ENCODE measurements around the gene CYB5B.

Gene CYB5B

DNA sequence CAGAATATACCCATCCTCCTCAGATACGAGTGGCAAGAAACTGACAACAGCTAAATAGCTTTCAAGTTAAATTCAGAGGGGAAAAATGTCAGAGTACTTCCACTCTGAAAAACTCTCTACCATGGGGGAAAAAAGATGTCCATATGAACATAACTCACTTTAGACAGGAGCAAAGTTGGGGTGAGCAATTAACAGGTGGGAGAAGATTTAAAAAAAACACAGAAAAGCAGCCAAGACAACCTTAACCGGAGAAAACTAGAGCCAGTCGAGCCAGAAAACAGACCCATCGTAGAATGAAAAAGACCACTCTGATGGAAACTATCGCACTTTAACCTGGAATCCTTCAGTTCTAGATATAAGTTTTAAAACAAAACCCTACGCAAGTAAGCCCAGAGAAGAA, 39.4 kb upstream of the CYB5B start:
- DNase-seq (ENCODE audit: low read depth, low spot score), result no peak
- peak overlapping the region; percentile 88 for H3K4me3 ChIP-seq (ENCODE audit: low read depth, low read length)
- ChIA-PET CTCF (interaction anchor here (1.4 to 4.8 kb wide), 4 partner anchors 11 to 369 kb away, joined by 4 to 29 read pairs (median 14); partner anchors contain the start of gene NOB1), POLR2A (interaction anchor here (0.6 to 0.7 kb wide), 2 partner anchors 11 to 179 kb away, joined by 3 read pairs; no protein-coding TSS in a partner anchor)
- TF ChIP-seq, protein P1, sequence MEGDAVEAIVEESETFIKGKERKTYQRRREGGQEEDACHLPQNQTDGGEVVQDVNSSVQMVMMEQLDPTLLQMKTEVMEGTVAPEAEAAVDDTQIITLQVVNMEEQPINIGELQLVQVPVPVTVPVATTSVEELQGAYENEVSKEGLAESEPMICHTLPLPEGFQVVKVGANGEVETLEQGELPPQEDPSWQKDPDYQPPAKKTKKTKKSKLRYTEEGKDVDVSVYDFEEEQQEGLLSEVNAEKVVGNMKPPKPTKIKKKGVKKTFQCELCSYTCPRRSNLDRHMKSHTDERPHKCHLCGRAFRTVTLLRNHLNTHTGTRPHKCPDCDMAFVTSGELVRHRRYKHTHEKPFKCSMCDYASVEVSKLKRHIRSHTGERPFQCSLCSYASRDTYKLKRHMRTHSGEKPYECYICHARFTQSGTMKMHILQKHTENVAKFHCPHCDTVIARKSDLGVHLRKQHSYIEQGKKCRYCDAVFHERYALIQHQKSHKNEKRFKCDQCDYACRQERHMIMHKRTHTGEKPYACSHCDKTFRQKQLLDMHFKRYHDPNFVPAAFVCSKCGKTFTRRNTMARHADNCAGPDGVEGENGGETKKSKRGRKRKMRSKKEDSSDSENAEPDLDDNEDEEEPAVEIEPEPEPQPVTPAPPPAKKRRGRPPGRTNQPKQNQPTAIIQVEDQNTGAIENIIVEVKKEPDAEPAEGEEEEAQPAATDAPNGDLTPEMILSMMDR (IDR thresholded peaks at IDR 0.05; ENCODE audit: insufficient read depth, low read length, missing control alignments), result no peak

DNA sequence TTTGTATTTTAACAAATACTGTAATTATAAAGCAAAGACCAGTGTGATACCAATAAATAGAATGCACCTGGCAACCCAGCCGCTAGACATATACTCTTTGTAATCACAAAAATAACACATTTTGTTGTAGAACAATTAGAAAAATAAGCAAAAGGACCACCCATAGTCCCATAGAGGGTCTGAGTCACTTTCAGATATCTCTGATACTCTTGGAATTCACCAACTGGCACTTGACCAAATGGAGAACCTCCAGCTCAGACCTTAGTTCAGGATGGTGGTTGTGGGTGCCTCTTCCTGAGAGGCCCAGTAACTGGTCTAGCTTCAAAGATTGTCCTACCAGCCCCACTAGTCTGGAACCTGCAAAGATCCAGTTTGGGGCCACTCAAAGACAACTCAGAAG, 37.8 kb upstream of the CYB5B start:
- CTCF ChIA-PET, result interaction anchor here (1.0 to 4.8 kb wide), 4 partner anchors 9 to 368 kb away, joined by 3 to 27 read pairs (median 14); partner anchors contain the start of gene NOB1

DNA sequence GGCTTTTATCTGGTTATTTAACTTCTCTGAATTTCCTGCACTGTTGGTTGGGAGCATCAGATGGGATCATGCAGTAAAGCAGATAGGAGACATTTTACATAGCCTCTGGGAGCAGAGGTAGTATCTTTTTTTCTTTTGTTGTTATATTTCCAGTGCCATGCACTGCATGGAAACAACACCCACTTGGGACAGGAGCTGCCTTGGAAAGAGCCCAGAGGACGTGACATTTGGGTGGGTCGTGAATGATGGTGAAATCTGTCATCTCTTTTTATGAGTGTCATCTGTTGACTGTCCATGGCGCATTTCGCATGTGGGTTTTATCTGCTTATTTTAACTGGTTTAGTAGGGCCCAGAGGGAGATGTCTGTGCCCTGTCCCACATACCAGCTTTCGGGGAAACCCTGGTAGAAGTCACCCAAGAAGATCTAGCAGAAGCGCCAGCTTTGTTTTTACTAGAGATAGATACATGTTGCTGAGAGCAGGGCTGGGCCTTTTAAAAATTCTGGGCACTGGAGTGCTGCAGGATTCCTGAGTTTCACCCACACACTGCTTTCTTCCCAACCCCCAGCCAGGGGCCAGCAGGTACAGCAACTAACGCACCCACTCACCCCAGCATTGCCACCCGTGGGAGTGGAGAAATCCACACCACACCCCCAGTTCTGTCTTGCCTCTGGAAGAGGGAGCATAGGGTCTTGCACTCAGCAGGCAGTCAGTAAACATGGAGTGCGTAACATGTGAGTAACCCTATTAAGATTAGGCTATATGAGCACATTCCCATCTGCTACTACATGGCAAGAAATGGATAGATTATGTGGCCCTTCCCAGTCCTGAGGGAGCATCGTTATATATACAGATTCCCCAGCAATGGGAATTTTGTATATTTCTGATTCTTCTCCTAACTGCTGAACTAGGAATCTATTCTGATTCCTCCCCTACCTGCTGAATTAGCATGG, 30.2 kb upstream of the CYB5B start:
- ChIA-PET POLR2A (no interaction called here), CTCF (interaction anchor here (0.6 to 7.9 kb wide), 18 partner anchors 10 to 1133 kb away, joined by 3 to 154 read pairs (median 4); partner anchors contain the start of gene NOB1)
- no peak overlapping the region for H3K4me3 ChIP-seq (ENCODE audit: low read depth, low read length)
- TF ChIP-seq, protein P1 (IDR thresholded peaks at IDR 0.05; ENCODE audit: insufficient read depth, low read length, missing control alignments), result no peak
- DNase-seq (ENCODE audit: low read depth, low spot score), result no peak

More for the DNA sequence above, 37.8 kb upstream of the CYB5B start:
- POLR2A ChIA-PET, result interaction anchor here (1.0 kb wide), 1 partner anchor 11 kb away, joined by 3 read pairs; no protein-coding TSS in a partner anchor
- no peak overlapping the region for H3K4me3 ChIP-seq (ENCODE audit: low read depth, low read length)
- TF ChIP-seq, protein P1 (IDR thresholded peaks at IDR 0.05; ENCODE audit: insufficient read depth, low read length, missing control alignments), result no peak
- no peak for DNase-seq (ENCODE audit: low read depth, low spot score)

DNA sequence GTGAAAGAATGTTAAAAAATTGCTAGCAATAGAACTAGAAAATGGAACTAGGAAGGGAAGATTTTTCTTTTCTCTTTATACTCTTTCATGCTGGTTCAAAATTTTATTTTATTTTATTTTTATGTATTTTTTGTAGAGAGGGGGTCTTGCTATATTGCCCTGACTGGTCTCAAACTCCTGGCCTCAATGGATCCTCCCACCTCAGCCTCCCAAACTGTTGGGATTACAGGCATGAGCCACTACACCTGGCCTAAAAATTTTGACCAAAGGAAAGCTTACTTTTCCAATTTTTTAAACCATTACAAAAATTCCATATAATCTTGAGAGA, 28.6 kb upstream of the CYB5B start:
- ChIA-PET POLR2A (interaction anchor here (0.7 to 1.3 kb wide), 4 partner anchors 8 to 331 kb away, joined by 3 to 5 read pairs (median 4); partner anchors contain the start of gene NQO1), CTCF (interaction anchor here (0.8 to 7.9 kb wide), 74 partner anchors 9 to 453 kb away, joined by 3 to 154 read pairs (median 5); partner anchors contain the start of genes CYB5B, NOB1, TERF2 and WWP2)
- TF ChIP-seq, protein P1 (IDR thresholded peaks at IDR 0.05; ENCODE audit: insufficient read depth, low read length, missing control alignments), result no peak
- DNase-seq (ENCODE audit: low read depth, low spot score), result no peak
- no peak overlapping the region for H3K4me3 ChIP-seq (ENCODE audit: low read depth, low read length)

DNA sequence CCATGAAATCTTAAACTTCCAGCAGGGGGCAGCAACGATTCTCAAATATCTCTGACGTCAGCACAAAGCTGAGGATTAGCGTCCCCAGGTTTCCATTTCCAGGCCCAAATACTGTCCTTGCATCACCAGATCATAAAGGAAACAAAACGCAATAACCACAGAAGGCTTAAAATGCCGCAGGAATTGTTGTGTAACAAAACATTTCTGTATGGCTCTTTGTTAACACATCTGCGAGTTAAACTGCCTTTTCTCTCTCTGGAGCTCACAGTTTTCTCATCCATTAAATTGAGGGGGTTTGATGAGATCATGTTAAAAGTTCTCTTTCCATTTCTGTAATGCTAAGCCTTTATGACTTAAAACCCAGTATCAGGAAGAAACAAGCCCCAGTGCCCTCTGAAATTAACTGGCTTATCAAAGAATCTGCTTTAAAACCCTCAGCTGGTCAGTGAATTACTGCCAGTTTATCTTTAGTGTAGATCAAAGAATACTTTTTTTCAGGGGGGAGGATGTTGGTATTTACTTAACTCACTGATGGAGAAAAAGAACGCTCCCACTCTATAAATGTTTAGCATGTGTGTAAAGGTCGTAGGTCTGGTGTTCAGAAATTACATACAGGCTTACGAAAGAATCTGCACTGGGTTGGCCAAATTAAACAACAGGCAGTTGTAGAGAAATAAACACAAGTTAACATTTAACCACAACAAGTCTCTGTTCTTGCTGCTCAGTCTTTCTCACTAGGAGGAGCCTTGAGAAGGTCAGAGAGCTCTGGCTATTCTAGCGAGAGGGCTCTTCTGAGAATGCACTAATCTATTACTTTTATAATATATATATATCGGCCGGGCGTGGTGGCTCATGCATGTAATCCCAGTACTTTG, 28.0 kb upstream of the CYB5B start:
- TF ChIP-seq, protein P1 (IDR thresholded peaks at IDR 0.05; ENCODE audit: insufficient read depth, low read length, missing control alignments), result peak; percentile 30
- ChIA-PET POLR2A (interaction anchor here (0.7 to 1.3 kb wide), 4 partner anchors 8 to 330 kb away, joined by 3 to 5 read pairs (median 4); partner anchors contain the start of gene NQO1), CTCF (interaction anchor here (0.7 to 7.9 kb wide), 79 partner anchors 8 to 453 kb away, joined by 3 to 154 read pairs (median 5); partner anchors contain the start of genes CYB5B, NOB1, TERF2 and WWP2)
- H3K4me3 ChIP-seq (ENCODE audit: low read depth, low read length), result peak overlapping the region; percentile 6
- DNase-seq (ENCODE audit: low read depth, low spot score), result peak; percentile 86
